ENCODE data around the gene TCTA.
"Not testable (repeated sequence)": the region's sequence is repeated elsewhere in the genome, so short reads cannot be mapped to it uniquely, and the experiment has no call there.

TCTA gene, protein sequence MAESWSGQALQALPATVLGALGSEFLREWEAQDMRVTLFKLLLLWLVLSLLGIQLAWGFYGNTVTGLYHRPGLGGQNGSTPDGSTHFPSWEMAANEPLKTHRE

DNA sequence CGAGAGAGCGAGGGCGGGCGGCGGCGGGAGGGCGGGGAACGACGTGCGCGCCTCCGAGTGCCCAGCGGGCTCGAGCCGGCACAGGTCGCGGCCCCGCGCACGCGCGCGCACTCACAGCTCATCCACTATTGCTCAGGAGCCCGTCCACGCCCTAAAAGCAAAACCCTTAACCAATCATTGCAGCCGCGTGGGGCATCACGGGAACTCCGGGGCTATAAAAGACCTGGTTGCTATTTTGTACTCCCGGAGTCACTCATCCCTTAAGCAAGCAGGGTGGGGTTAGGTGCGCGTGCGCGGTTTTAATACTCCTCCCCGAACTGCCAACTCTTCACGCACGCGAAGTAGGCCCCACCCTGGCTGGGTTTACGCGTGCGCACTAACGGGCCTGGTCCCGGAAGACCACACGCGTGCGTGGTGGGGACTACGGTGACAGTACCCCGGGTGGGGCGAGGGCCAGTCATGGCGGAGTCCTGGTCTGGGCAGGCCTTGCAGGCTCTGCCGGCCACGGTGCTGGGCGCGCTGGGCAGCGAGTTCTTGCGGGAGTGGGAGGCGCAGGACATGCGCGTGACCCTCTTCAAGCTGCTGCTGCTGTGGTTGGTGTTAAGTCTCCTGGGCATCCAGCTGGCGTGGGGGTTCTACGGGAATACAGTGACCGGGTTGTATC, at the start of gene TCTA, which contains the start of gene RHOA:
TCTA (plus strand) TSS at position 456 of the 664 bp plus-strand sequence; CDS start at position 460, 4 bp downstream.
RHOA (minus strand) TSS at position 9 of the 664 bp plus-strand sequence. CDS start 36,387 bp downstream, outside the sequence.
- peak; percentile 100 for DNase-seq

DNA sequence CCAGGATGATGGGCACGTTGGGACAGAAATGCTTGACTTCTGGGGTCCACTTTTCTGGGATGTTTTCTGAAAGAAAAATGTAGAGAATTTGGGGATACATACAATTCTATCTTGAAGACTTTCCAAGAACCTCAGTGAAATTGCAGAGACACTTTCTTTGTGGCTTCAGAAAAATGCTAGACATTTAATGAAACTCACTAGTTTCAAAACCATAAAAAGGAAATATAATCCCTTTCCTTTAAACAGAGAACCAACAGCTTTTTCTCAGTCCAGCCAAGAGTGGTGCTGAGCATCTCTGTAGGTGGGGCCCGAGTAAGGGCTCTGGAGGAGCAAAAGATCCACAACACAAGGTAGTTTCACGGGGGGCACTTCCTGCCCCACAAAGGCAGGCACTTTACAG, 49.7 kb upstream of the TCTA start:
- DNase-seq = peak; percentile 45

DNA sequence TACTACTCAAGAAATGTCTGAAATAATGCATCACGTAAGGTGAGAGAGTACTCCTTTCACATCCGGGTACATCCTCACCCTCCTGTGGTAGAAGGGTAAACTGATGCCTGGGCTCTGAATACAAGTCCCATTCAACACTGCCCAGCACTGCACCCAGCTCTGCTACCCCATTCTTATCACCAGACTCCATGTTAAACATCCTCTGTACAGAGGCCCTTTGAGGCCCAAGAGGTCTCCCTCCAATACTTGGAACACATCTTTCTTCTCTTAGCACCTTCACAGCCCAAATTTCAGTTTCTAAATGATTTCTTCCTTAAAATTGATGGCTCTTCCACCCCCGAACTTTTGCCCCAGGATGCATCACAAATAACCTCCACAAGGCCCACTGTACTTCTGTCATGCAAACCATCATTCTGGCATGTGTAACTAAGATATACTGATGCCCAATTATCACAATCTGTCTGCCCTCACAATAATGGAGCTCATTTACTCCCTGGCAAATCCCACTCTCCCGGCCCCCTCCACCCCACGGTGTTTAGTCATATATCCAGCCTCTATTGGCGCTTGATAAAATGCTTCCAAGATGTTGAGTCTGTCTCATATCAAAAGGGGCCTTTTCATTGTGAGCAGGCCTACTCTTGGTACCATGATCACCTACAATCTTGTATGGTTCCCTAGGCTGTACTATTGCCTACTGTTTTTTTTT, 41.5 kb upstream of the TCTA start:
- no peak for DNase-seq

DNA sequence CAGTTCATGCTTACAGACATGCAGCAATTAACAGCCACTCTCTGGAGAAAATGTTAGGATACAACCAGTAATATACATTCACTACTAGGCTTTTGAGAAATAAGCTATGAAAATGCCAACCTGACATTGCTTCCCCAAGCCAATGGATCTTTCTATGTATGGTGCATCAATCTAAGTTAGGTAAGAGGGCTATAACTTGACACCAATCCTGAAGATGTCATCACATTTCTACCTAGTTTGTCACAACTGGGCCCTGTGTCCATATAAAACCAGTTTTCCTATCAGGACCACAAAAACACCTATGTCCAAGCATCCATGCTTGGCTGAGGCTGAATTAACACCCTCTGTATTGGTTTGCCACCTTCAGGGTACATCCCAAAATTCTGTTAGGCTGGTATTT, 40.3 kb upstream of the TCTA start:
- DNase-seq = no peak

DNA sequence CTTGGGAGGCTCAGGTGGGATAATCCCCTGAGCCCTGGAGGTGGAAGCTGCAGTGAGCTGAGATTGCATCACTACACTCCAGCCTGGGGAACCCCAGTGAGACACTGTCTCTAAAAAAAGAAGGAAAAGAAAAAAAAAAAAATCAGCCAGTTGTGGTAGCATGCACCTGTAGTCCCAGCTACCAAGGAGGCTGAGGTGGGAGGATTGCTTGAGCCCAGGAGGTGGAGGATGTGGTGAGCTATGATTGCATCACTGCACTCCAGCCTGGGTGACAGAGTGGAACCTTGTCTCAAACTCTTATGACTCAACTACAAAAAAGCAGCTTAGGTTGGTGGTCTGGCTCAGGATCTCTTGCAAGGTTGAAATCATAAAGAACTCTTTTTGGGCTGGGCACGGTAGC, 34.7 kb upstream of the TCTA start:
- DNase-seq = peak; percentile 63

DNA sequence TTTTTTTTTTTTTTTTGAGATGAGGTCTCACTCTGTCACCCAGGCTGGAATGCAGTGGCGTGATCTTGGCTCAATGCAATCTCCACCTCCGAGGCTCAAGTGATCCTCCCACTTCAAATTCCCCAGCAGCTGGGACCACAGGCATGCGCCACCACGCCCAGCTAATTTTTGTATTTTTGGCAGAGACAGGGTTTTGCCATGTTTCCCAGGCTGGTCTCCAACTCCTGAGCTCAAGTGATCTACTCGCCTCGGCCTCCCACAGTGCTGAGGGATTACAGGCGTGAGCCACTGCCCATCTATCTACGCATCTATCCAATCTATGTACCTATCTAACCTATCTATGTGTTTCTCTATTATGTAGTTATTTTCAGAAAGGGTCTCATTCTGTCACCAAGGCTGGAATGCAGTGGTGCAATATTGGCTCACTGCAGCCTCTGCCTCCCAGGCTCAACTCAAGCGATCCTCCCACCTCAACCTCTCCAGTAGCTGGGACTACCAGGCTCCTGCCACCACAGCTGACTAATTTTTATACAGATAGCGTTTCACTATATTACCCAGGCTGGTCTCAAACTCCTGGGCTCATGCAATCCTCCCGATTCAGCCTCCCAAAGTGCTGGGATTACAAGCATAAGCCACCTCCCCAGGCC, 33.9 kb upstream of the TCTA start:
- peak; percentile 86 for DNase-seq

DNA sequence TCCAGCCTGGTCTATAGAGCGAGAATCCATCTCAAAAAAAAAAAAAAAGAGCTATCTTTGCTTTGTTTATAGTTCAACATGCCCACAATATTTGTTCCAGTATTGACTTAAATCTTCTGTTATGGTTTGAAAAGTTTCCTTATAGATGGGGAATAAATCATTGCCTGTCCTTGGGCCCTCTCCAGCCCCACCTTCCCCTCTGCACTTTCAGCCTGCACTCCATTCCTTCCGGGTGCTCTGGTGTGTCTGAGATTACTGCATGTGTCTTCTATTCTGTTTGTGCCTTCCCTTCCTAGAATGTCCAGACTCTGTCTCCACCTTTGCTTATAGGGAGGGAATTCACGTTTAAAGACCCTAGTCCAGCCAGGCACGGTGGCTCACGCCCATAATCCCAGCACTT, 28.8 kb upstream of the TCTA start:
- no peak for DNase-seq

DNA sequence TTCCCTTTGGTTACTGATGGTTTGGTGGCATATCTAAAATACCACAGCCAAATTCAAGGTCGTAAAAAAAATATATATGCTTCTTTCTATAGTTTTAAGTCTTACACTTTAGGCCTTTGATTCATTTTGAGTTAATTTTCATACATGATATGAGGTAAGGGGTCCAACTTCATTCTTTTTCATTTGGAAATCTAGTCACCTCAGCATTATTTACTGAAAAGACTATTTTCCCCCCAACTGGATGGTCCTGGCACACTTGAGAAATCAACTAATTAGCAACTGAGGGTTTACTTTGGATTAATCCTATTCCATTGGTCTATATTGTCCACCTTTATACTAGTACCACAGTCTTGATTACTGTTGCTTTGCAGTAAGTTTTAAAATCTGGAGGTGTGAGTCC, 26.6 kb upstream of the TCTA start:
- DNase-seq = no peak

DNA sequence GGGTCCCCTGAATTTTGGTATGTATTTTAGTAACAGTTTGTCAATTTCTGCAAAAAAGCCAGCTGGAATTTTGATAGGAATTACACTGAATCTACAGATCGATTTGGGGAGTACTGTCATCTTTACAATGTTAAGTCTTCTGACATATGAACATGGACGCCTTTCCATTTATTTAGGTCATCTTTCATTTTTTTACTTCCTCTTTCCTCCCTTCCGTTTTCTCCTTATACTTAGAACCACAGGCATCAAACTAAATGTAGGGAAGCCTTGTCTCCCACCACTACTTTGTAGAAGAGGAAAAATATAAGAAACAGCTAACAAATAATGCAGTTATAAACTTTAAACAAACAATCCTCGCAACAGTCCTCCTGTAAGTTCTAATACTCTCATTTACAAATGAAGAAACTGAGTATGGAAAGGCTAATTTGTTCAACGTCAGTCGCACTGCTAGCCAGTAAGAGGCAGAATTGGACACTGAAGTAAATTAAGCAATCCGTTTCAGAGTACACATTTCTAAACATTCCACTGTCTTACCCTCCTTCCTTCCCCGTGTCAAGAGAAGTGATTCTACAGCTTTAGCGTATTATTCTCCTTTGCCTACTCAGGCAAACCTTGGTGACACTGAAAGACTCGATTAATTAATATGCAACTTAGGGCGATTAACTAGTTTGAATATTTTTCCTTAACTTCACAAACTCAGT, 26.0 kb upstream of the TCTA start:
- DNase-seq = no peak

DNA sequence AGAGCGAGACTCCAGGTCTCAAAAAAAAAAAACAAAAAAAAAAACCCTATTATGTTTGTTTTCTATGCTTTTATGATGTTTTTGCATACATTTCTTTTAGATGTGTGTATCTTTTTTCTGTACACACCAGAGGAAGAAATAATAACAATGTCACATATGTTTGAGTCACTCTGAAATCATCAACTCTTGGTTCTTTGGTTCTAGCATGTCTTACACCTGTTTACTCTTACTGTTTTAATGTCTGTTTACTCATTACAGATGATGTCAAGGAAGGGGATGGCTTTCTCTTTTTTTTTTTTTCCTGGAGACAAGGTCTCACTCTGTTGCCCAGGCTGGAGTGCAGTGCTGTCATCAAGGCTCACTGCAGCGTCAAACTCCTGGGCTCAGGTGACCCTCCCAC, 24.5 kb upstream of the TCTA start:
- DNase-seq = no peak

DNA sequence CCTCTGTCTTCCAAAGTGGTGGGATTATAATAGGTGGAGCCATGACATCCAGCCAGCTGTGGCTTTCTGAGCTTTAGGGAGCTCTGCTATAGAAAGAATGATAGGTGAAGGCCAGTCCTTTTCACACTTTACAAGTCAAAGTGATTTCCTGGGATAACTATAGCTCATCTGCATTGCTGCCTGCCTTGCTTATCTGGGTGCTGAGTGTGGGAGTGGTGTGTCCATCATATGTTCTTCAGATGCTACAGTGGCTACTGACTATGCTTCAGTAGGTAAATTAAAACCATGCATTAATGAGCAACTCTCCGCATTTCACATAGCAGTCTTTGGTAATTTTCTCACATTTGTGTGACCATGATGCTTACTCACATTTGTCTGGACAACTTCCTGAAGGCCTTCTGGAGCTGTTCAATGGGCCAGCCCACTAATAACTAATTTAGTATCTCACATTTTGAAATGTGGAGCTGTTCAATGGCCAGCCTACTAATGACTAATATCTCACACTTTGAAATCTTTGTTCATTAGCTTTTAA, 23.9 kb upstream of the TCTA start:
- DNase-seq = no peak

DNA sequence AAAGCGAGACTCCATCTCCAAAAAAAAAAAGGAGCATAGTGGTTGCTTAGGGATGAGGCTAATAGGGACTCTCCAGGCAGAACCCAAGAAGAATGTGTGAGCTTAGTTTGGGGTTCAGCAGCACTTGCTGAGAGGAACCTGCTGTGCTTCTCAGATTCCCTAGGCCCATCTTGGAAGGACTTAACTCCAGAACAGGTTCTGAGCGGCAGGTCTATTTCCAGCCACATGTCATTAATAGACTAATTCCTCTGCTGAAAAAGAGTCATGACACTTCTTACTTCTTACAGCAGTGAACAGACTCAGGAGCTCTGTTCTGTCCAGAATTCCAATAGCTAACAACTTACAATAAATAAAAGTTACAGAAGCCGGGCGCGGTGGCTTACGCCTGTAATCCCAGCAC, 22.9 kb upstream of the TCTA start:
- no peak for DNase-seq

DNA sequence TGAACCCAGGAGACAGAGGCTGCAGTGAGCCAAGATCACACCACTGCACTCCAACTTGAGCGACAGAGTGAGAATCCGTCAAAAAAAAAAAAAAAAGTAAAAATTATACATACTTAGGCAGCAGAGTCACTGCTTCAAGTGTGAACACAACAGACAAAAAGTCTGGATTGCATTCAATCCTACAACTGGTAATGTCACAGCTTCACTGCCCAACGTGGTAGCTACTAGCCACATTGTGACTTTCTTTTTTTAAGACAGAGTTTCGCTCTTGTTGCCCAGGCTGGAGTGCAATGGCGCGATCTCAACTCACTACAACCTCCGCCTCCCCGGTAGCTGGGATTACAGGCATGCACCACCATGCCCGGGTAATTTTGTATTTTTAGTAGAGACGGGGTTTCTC, 20.9 kb upstream of the TCTA start:
- not testable (repeated sequence) for DNase-seq

DNA sequence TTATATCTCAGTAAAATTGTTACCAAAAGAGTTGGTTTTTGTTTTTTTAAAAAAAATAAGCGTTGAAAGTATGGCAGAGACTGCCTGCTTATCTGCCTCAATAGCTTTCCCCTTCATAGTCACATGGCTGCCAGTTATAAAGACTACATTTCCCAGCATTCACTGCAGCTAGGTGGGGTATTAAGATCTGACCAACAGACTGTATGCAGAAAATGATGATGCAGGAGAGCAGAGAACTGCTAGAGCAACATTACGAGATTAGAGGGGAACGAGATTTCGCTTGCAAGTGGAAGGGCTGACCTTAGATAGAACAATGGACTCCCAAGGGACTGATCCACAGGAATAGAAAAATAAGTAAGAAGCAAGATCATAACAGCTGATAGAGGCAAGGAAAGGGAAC, 14.8 kb upstream of the TCTA start:
- peak; percentile 34 for DNase-seq

DNA sequence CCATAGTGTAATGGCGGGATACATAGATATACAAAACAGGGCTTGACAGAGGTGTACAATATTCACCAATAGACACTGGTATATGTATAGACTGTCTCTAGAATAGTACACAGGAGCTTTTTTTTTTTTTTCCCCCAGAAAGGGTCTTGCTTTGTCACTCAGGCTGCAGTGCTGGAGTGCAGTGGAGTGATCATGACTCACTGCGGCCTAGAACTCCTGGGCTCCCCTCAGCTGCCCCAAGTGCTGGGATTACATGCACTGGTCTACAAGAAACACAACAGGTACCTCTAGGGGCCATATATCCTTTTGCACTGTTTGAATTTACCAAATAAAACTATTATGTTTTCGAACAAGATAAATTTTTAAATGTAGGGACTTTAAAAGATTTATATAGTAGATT, 12.8 kb upstream of the TCTA start:
- no peak for DNase-seq

DNA sequence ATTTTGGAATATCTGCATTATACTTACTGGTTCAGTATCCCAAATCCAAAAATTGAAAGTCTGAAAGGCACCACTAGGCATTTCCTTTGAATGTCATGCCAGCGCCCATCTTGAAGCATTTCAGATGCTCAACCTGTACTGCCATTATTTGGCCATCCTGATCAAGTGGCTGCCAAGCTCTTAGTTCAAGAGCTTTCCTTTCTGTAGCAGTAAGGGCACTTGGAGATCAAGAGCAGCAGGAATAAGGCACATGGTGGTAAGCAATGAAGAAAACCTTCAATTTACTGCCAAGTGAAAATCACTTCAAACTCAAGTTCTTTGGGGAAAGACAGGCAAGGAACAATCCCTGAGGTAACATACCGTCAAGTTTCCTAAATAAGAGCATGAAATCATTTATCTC, 10.5 kb upstream of the TCTA start:
- no peak for DNase-seq

DNA sequence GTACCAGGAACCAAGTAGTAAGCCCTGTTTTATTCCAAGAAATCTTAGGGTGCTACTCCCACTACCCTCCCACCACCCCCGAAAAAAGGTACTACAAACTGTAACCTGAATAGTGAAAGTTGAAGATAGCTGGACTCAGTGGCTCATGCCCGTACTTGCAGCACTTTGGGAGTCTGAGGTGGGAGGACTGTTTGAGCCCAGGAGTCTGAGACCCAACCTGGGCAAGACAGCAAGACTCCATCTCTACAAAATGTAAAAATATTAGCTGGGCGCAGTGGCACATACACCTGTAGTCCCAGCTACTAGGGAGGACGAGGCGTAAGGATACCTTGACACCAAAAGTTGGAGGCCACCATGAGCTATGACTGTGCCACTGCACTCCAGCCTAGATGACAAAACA, 8.3 kb upstream of the TCTA start:
- no peak for DNase-seq

DNA sequence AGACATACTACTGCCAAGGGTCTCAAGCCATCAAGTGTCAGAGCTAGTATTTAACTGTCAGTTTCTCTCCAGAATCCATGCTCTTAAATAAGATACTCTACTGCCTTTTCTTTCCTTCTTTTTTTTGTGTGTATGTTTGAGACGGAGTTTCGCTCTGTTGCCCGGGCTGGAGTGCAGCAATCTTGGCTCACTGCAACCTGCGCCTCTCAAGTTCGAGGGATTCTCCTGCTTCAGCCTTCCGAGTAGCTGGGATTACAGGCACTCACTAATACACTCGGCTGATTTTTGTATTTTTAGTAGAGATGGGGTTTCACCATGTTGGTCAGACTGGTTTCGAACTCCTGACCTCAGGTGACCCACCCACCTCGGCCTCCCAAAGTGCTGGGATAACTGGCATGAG, 6.7 kb upstream of the TCTA start:
- not testable (repeated sequence) for DNase-seq

DNA sequence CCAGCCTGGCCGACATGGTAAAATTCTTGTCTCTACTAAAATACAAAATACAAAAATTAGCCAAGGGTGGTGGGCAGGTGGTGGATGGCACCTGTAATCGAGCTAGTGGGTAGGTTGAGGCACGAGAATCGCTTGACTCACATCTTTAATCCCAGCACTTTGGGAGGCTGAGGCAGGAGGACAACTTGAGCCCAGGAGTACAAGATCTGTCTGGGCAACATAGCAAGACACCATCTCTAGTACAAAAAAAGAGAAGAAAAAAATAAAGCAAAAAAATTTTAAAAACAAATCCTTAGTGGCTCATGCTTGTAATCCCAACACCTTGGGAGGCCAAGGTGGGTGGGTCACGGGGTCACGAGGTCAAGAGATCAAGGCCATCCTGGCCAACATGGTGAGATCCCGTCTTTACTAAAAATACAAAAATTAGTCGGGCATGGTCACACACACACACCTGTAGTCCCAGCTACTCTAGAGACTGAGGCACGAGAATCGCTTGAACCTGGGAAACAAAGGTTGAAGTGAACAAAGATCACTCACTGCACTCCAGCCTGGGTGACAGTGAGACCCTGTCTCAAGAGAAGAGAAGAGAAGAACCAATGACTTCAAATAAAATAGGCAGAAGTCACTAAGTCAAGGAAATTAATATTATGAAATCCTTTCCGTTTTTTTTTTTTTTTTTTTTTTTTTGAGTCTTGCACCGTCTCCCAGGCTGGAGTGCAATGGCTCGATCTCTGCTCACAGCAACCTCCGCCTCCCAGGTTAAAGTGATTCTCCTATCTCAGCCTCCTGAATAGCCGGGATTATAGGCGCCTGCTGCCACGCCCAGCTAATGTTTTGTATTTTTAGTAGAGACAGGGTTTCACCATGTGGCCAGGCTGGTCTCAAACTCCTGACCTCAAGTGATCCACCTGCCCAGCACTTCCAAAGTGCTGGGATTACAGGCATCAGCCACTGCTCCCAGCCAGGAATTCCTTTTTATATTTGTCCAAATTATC, 5.4 kb upstream of the TCTA start:
- DNase-seq = no peak

DNA sequence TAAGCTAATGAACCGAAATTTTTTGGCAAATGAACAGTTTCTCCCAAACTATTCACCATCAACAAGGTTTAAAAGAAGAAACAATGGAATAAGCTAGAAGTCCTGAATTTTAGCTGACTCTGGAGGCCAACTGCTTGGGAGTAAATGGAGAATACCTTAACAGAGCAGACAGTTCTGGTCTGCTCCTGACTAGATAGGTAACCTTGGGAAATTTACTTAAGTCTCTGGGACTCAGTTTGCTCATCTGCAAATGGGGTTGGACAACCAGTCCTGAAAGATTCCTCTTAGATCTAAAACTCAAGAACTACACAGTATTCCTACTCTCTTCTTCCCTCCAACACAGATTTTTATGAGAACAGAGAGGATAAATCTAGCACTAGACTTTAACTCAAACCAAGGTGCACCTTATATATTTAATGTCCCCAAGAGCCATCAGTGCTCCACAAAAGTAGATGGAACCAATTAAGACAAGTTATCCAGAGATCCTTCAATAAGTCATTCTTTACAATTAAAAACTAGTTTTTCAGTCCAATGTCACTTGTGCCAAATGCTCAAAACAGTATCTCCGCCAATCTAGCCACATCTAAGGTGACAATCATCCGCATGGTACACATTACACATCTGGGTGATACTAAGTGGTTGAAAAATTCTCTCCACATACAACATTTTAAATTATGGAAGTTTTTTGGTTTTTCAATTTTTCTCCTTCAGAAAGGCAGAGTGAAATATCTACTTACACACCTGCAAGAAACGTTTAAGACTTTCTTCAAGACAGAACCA, 2.0 kb upstream of the TCTA start:
- no peak for DNase-seq

All from fibroblast of skin of right biceps (primary cell).